Mucosa of descending colon (tissue), 3 donors: Measurements from ENCODE around the gene BLM. TPM values are rescaled to one million over a fixed set of nuclear protein-coding genes. Genes with fewer than 3 reads are reported as not detected.
A peak's percentile ranks its signal among the peaks of the same experiment; 100 is the strongest.

Experiments used
- ATAC-seq: fragments of 200-7000 bp; cut with Tn5 transposase; one replicate; pipeline ENCODE4 v1.9.1; 2020; ENCODE audit warnings: mild to moderate bottlenecking, moderate library complexity
- DNase-seq, 3 donors: peaks; one replicate each; pipeline ENCODE4 v3.0.0-alpha.2; 2020
- H3K36me3 ChIP-seq: fragments of 200-600 bp; one replicate; pipeline ENCODE4 v1.8.0; 2021; ENCODE audit warnings: low read depth, mild to moderate bottlenecking
- H3K4me1 ChIP-seq: fragments of 200-600 bp; one replicate; pipeline ENCODE4 v1.8.0; 2021; ENCODE audit warnings: low read depth, mild to moderate bottlenecking
- H3K4me3 ChIP-seq: fragments of 200-600 bp; one replicate; pipeline ENCODE4 v1.8.0; 2021; ENCODE audit warnings: mild to moderate bottlenecking
- H3K9me3 ChIP-seq: fragments of 200-600 bp; one replicate; pipeline ENCODE4 v1.8.0; 2021; ENCODE audit warnings: mild to moderate bottlenecking
- intact Hi-C, 2 donors: fragments of 100-400 bp; cut with DNase I in 1 of 2; cut with micrococcal nuclease in 1 of 2; formaldehyde crosslinking; loops; one replicate each; pipeline versions ENCODE4 v1.11.0 to v1.11.1; 2022; cut with DNase I, micrococcal nuclease
- total RNA-seq, 3 donors: library from RNA; stranded (reverse); fragmentation: NEBNext Ultra II Directional in 2 of 3; extraction: Animal tissue kit (Norgen Biotek cat#: 25700) in 2 of 3; gene quantifications; one replicate each; pipeline versions ENCODE4 v1.2.1 to v1.2.4, GENCODE V29; 2021 to 2023
- TF ChIP-seq, protein P1 (sequence below): fragments of 200-600 bp; IDR thresholded peaks from one replicate; pipeline ENCODE4 v1.8.0; 2022; ENCODE audit warnings: antibody characterized with exemption, mild to moderate bottlenecking
- donor health status: DM: no; HTN: no; CAD: no; lungs with moderate emphysema.
- donor health status: DM: no; HTN: no; CAD: no.
- donor health status: DM: no; HTN: yes; CAD: no.

The BLM gene
- total RNA-seq, 3 donors from 2014 or later, result 2.9 to 7.2 (median 4.1) TPM

DNA sequence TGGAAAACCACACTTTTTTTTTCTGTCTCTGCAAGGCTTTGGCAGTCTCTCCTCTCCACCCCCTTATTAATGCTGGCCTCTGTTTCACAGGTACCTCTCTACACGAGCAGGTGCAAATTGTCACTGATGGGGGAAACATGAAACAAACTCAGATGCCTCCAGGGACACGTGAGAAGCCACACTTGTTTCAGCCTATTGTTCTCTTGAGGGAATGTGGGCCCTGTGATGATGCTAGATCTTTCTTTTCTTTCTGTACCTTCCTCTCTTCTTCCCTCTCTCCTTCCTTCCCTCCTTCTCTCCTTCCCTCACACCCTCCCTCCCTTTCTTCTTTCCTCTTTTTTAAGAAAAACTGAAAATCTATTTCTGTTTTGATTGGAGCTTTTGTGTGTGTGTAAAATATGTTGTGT, 5.7 kb upstream of the BLM start:
- ATAC-seq (no peak), DNase-seq (no peak)
- TF ChIP-seq, protein P1, sequence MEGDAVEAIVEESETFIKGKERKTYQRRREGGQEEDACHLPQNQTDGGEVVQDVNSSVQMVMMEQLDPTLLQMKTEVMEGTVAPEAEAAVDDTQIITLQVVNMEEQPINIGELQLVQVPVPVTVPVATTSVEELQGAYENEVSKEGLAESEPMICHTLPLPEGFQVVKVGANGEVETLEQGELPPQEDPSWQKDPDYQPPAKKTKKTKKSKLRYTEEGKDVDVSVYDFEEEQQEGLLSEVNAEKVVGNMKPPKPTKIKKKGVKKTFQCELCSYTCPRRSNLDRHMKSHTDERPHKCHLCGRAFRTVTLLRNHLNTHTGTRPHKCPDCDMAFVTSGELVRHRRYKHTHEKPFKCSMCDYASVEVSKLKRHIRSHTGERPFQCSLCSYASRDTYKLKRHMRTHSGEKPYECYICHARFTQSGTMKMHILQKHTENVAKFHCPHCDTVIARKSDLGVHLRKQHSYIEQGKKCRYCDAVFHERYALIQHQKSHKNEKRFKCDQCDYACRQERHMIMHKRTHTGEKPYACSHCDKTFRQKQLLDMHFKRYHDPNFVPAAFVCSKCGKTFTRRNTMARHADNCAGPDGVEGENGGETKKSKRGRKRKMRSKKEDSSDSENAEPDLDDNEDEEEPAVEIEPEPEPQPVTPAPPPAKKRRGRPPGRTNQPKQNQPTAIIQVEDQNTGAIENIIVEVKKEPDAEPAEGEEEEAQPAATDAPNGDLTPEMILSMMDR, result no peak
- H3K4me3 ChIP-seq, result no peak overlapping the region
- intact Hi-C loops, result loop anchor here in 1 of 2 donors (10.0 kb wide), 1 partner anchor 163 kb away; no protein-coding TSS in a partner anchor
- H3K9me3 ChIP-seq, result no peaks in the 10 kb centered on the region
- no peaks in the 10 kb centered on the region for H3K4me1 ChIP-seq
- no peaks in the 10 kb centered on the region for H3K36me3 ChIP-seq

DNA sequence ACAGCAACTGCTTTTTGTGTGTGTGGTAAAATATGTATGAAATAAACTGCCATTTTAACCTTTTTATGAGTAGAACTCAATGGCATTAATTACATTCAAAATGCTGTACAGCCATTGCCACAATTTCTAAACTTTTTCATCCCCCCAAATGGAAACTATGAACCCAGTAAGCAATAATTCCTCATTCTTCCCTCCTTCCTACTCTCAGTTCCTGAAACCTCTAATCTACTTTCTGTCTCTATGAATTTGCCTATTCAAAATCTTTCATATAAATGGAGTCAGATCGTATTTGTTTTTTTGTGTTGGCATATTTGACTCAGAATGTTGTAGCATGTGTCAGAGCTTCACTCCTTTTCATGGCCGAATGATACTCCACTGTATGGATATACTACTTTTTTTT, 5.3 kb upstream of the BLM start:
- DNase-seq (no peak), ATAC-seq (no peak)
- TF ChIP-seq, protein P1, result no peak
- H3K4me1 ChIP-seq, result no peaks in the 10 kb centered on the region
- intact Hi-C loops, result loop anchor here in 1 of 2 donors (10.0 kb wide), 1 partner anchor 163 kb away; no protein-coding TSS in a partner anchor
- no peaks in the 10 kb centered on the region for H3K36me3 ChIP-seq
- H3K9me3 ChIP-seq, result no peaks in the 10 kb centered on the region
- no peak overlapping the region for H3K4me3 ChIP-seq

DNA sequence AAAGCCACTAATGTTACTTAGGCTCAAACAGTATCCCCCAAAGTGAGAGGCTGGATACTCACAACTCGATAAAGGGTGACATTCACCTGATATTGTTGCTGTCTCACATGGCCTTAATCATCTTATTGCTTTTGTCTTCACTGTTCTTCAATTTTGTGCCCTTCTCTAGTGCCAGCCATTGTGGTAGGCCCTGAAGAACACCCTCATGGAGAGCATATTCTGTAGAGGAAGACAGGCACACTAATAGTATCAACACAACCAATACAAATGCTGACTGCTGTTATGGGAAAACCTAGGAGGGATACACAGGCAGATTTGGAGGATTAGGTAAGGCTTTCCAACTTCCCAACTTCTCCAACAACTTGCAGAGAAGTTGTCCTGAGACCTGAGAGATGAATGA, 4.1 kb upstream of the BLM start:
- no peak for ATAC-seq
- H3K4me1 ChIP-seq, result peaks cover 7% of the 10 kb centered on the region

DNA sequence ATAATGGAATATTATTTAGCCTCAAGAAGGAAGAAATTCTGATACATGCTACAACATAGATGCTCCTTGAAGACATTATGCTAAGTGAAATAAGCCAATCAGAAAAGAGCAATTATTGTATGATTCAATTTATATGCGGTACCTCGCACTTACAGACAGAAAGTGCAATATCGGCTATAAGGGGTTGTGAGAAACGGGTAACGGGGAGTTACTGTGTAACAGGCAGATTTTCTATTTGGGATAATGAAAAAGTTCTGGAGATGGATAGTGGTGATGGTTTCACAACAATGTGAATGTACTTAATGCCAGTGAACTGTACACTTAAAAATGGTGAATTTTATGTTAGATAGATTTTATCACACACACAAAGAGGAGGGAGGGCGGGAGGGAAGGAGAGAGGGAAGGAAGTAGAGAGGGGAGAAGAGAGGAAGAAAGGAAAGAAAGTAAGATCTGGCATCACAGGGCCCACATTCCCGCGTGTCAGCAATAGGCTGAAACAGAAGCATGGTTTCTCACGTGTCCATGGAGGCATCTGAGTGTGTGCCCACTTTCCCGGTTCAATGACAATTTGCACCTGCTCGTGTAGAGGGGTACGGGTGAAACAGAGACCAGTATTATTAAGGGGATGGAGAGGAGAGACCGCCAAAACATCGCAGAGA, 700 bp upstream of the BLM start:
- H3K4me3 ChIP-seq, result peak overlapping the region; percentile 46
- intact Hi-C loops, result loop anchor here in 1 of 2 donors (10.0 kb wide), 1 partner anchor 158 kb away; no protein-coding TSS in a partner anchor
- TF ChIP-seq, protein P1, result no peak
- H3K9me3 ChIP-seq, result no peaks in the 10 kb centered on the region
- H3K4me1 ChIP-seq, result peaks cover 12% of the 10 kb centered on the region
- H3K36me3 ChIP-seq, result no peaks in the 10 kb centered on the region
- ATAC-seq (peak; percentile 6), DNase-seq (no peak)

More for the DNA sequence above, 4.1 kb upstream of the BLM start:
- TF ChIP-seq, protein P1, result no peak
- Histone ChIP-seq H3K36me3 (no peaks in the 10 kb centered on the region), H3K9me3 (no peaks in the 10 kb centered on the region), H3K4me3 (no peak overlapping the region)
- DNase-seq, result no peak
- intact Hi-C loops, result loop anchor here in 1 of 2 donors (10.0 kb wide), 1 partner anchor 162 kb away; no protein-coding TSS in a partner anchor

DNA sequence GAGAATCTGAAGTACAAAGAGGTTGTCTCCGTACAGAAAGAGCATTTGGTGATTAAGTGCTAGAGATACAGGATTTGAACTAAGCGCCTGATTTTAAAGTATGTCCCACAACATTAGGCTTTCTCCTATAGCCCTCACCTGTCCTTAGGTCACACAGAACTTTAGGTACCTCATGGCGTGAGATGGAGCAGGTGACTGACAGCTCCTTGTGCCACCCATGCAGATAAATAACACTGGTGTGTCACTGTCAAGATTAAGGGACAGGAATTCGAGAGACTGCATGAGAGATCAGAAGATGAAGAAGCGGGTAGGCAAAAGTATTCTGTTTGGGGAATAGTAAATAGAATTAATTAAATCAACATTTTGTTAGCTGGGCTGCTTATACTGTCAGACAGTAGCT, 1.1 kb downstream of the BLM start:
- peaks cover 12% of the 10 kb centered on the region for H3K4me1 ChIP-seq
- H3K36me3 ChIP-seq, result no peaks in the 10 kb centered on the region
- intact Hi-C loops, result loop anchor here in 1 of 2 donors (10.0 kb wide), 1 partner anchor 157 kb away; no protein-coding TSS in a partner anchor
- H3K9me3 ChIP-seq, result no peaks in the 10 kb centered on the region
- H3K4me3 ChIP-seq, result no peak overlapping the region
- ATAC-seq (no peak), DNase-seq (no peak)
- TF ChIP-seq, protein P1, result no peak
